Mesenchymal stem cell (in vitro differentiated cells and primary cell): ENCODE data around the gene SIRT7.

Experiments used
- DNase-seq: peaks from one replicate; pipeline ENCODE4 v3.0.0-alpha.2; 2013
- H2AFZ ChIP-seq: one replicate; pipeline ENCODE4 v1.6.1; 2013; ENCODE audit warnings: low read depth, mild to moderate bottlenecking, control low read depth, inconsistent platforms, low read length, moderate library complexity
- H2AK5ac ChIP-seq: 2 replicates; pipeline ENCODE4 v1.6.1; 2013; ENCODE audit warnings: low read length, moderate library complexity, mild to moderate bottlenecking, inconsistent platforms; ENCODE audit not compliant: severe bottlenecking
- H2BK120ac ChIP-seq: one replicate; pipeline ENCODE4 v1.6.1; 2013; ENCODE audit warnings: low read depth, mild to moderate bottlenecking, inconsistent platforms, low read length, moderate library complexity
- H2BK12ac ChIP-seq, 2 experiments: one replicate each; pipeline ENCODE4 v1.6.1; 2013; ENCODE audit warnings: inconsistent platforms in 2 of 2, low read length in 2 of 2, mild to moderate bottlenecking in 2 of 2, moderate library complexity in 2 of 2, control low read depth in 1 of 2
- H2BK15ac ChIP-seq: one replicate; pipeline ENCODE4 v1.6.1; 2013; ENCODE audit warnings: mild to moderate bottlenecking, low read depth, inconsistent platforms; ENCODE audit not compliant: poor library complexity, severe bottlenecking
- H2BK5ac ChIP-seq: 2 replicates; pipeline ENCODE4 v1.6.1; 2013; ENCODE audit warnings: low read depth, mild to moderate bottlenecking, low read length, control low read depth, inconsistent platforms; ENCODE audit not compliant: poor library complexity, severe bottlenecking
- H3K14ac ChIP-seq, 2 experiments: one replicate each; pipeline ENCODE4 v1.6.1; 2013; ENCODE audit warnings: inconsistent platforms in 2 of 2, low read length in 2 of 2, control low read depth in 1 of 2, mild to moderate bottlenecking in 1 of 2, moderate library complexity in 1 of 2
- H3K18ac ChIP-seq, 2 experiments: one replicate each; pipeline ENCODE4 v1.6.1; 2013; ENCODE audit warnings: inconsistent platforms in 2 of 2, low read length in 2 of 2, control low read depth in 1 of 2, low read depth in 1 of 2, mild to moderate bottlenecking in 1 of 2
- H3K23ac ChIP-seq, 2 experiments: one replicate each; pipeline ENCODE4 v1.6.1; 2013; ENCODE audit warnings: inconsistent platforms in 2 of 2, low read length in 2 of 2, mild to moderate bottlenecking in 2 of 2, moderate library complexity in 2 of 2, control low read depth in 1 of 2
- H3K27ac ChIP-seq: 2 replicates; pipeline ENCODE4 v1.5.1; 2013; ENCODE audit warnings: mild to moderate bottlenecking, moderate library complexity, low read length, control low read depth, inconsistent platforms; ENCODE audit not compliant: poor library complexity, severe bottlenecking
- H3K27me3 ChIP-seq, 2 experiments: 2 replicates each; pipeline versions ENCODE4 v1.6.1 to v1.7.0; 2013; ENCODE audit warnings: low read length in 2 of 2, mild to moderate bottlenecking in 2 of 2, moderate library complexity in 2 of 2, control low read depth in 1 of 2, inconsistent platforms in 1 of 2; ENCODE audit not compliant: control insufficient read depth in 1 of 2, insufficient read depth in 1 of 2
- H3K36me3 ChIP-seq, 2 experiments: 2 replicates each; pipeline versions ENCODE4 v1.6.1 to v1.7.0; 2013; ENCODE audit warnings: low read length in 2 of 2, control low read depth in 1 of 2, inconsistent platforms in 1 of 2, low read depth in 1 of 2, mild to moderate bottlenecking in 1 of 2; ENCODE audit not compliant: insufficient read depth in 2 of 2, control insufficient read depth in 1 of 2
- H3K4ac ChIP-seq, 2 experiments: one replicate each; pipeline ENCODE4 v1.6.1; 2013; ENCODE audit warnings: inconsistent platforms in 2 of 2, low read length in 2 of 2, mild to moderate bottlenecking in 2 of 2, moderate library complexity in 2 of 2, control low read depth in 1 of 2, low read depth in 1 of 2
- H3K4me1 ChIP-seq: 2 replicates; pipeline ENCODE4 v1.6.1; 2013; ENCODE audit warnings: low read depth, low read length, control low read depth; ENCODE audit not compliant: control insufficient read depth, insufficient read depth
- H3K4me2 ChIP-seq: 2 replicates; pipeline ENCODE4 v1.6.1; 2013; ENCODE audit warnings: low read length, mild to moderate bottlenecking, inconsistent platforms; ENCODE audit not compliant: poor library complexity, severe bottlenecking
- H3K4me3 ChIP-seq, 2 experiments: 2 replicates each; pipeline versions ENCODE4 v1.5.1 to v1.7.0; 2013; ENCODE audit warnings: low read length in 2 of 2, mild to moderate bottlenecking in 2 of 2, control low read depth in 1 of 2, low read depth in 1 of 2; ENCODE audit not compliant: insufficient read depth in 1 of 2
- H3K79me1 ChIP-seq: replicated peaks from 2 replicates; pipeline ENCODE4 v1.6.1; 2013; ENCODE audit warnings: mild to moderate bottlenecking, control low read depth, low read length, inconsistent platforms; ENCODE audit not compliant: poor library complexity, severe bottlenecking
- H3K9ac ChIP-seq: 2 replicates; pipeline ENCODE4 v1.7.0; 2013; ENCODE audit warnings: mild to moderate bottlenecking, low read length, moderate library complexity
- H3K9me3 ChIP-seq: 2 replicates; pipeline ENCODE4 v1.7.0; 2013; ENCODE audit warnings: mild to moderate bottlenecking, low read length; ENCODE audit not compliant: control insufficient read depth
- H4K8ac ChIP-seq: one replicate; pipeline ENCODE4 v1.6.1; 2013; ENCODE audit warnings: inconsistent platforms, mild to moderate bottlenecking, low read length, moderate library complexity
- H4K91ac ChIP-seq: one replicate; pipeline ENCODE4 v1.6.1; 2013; ENCODE audit warnings: mild to moderate bottlenecking, low read length, inconsistent platforms
- WGBS: methylation state at CpG from one replicate; pipeline ENCODE4 v1.1.7; 2013; ENCODE audit warnings: mixed read lengths; 5-methylcytosine and 5-hydroxymethylcytosine counted together

SIRT7 gene

DNA sequence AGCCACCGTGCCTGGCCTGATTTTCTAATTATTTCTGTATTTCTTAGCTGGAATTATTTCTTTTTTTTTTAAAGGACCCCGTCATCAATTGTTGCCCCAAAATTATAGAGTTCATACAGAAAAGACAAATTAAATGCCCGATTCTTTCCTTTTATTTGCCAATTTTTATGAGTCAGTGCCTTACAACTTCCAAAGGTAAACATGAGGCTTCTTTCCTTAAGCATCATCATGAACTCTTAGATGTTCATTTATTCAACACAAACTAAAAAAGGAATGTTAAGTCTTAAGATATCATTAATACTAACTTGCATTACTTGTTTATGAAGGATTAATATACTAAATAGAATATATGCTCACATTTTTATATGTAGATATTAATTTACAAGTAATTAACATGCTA is 39.7 kb downstream of the SIRT7 start:
- 96% methylated on average over 3 of the region's 3 CpGs for WGBS
- Histone ChIP-seq H2BK15ac (no peak overlapping the region), H3K9me3 (no peaks in the 10 kb centered on the region), H3K9ac (no peak overlapping the region), H3K4me2 (no peak overlapping the region), H3K27ac (no peak overlapping the region), H2BK5ac (no peak overlapping the region), H3K79me1 (peaks cover 6% of the 10 kb centered on the region), H2AK5ac (no peak overlapping the region), H2AFZ (no peak overlapping the region), H3K4ac (no peak overlapping the region), H3K18ac (no peak overlapping the region), H3K27me3 (no peaks in the 10 kb centered on the region), H3K4me3 (no peak overlapping the region), H3K23ac (no peak overlapping the region), H3K14ac (no peak overlapping the region), H4K8ac (no peak overlapping the region), H3K4me1 (peaks cover 2% of the 10 kb centered on the region), H4K91ac (no peak overlapping the region), H3K36me3 (peaks cover 27 to 39% of the 10 kb centered on the region in 2 experiments), H2BK12ac (no peak overlapping the region), H2BK120ac (no peak overlapping the region)
- no peak for DNase-seq

DNA sequence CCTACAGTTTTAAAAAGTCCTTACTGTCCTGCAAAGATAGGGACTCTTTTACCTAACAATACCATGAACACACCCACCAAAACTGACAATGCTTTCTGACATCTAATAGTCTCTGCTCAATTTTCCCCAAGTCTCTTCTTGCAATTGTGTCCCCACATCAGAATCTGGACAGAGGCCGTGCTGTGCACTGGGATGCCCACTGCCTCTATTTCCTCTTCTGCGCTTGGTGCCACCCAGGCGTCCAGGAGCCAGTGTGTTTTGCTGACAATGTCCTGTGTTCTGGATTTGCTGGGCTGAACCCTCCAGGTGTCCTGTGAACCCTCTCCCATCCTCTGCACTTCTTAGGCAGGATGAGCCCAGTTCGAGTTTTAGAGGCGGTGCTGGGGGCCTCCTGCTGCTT is 40.4 kb downstream of the SIRT7 start:
- Histone ChIP-seq H3K4me3 (no peak overlapping the region), H2AFZ (no peak overlapping the region), H3K36me3 (peaks cover 21 to 36% of the 10 kb centered on the region in 2 experiments), H3K4ac (no peak overlapping the region), H3K4me2 (no peak overlapping the region), H2BK15ac (no peak overlapping the region), H3K27me3 (no peaks in the 10 kb centered on the region), H4K91ac (no peak overlapping the region), H2BK12ac (no peak overlapping the region), H3K9me3 (no peaks in the 10 kb centered on the region), H2AK5ac (no peak overlapping the region), H3K4me1 (peaks cover 2% of the 10 kb centered on the region), H3K14ac (no peak overlapping the region), H3K79me1 (peaks cover 6% of the 10 kb centered on the region), H4K8ac (no peak overlapping the region), H3K27ac (no peak overlapping the region), H3K9ac (no peak overlapping the region), H3K23ac (no peak overlapping the region), H2BK5ac (no peak overlapping the region), H3K18ac (no peak overlapping the region), H2BK120ac (no peak overlapping the region)
- 99% methylated on average over 3 of the region's 5 CpGs for WGBS
- DNase-seq: no peak

DNA sequence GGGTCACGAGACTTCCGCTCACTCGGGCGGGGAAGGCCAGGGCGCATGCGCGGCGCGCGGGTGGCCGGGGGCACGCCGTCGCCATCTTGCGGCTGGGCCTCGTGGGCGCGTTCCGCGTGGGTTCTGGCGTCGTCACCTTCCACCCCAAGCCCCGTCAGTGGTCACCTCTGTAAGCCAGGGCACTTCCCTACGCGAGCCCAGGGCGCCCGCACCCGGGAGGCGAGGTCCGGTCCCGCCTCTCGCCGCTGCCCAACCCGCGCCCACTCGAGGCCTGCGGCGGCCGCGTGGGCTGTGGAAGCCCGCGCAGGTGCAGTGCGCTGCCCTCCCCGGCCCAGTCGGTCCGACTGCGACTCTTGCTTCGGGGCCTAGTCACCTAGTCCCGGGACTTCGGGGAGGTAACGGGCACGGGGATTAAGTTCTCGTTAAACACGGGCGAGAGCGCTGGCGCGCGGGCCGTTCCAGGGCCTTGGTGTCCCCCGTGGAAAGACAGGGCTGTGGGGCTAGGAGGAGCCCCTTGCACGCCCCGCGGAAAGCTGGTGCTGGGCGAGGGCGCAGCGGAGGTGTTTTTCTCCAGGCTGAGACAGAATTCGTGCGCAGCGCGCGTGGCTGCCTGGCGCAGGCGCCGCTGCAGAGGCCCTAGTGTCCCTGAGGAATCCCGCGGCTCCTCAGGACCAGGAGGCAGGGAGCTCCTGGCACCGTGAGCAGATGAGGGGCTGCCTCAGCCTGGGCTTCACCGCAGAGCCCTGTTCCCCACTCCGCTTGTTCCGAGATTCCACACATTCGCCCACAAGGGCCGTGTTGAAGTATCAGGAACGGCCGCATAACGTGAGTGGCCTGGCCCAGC is 46.4 kb downstream of the SIRT7 start:
- WGBS: 7% methylated on average over 78 of the region's 86 CpGs
- DNase-seq: peak; percentile 88
- H3K27me3 ChIP-seq: no peaks in the 10 kb centered on the region
- peak overlapping the region; percentile 80 to 81 for H2BK12ac ChIP-seq
- H2BK15ac ChIP-seq: peak overlapping the region; percentile 100
- peak overlapping the region; percentile 85 for H2AFZ ChIP-seq
- H4K91ac ChIP-seq: peak overlapping the region; percentile 100
- H3K9ac ChIP-seq: peak overlapping the region; percentile 91
- H3K4ac ChIP-seq: peak overlapping the region; percentile 99 to 100
- H3K79me1 ChIP-seq: peaks cover 12% of the 10 kb centered on the region
- peaks cover 45% of the 10 kb centered on the region for H3K4me1 ChIP-seq
- peak overlapping the region; percentile 100 for H3K18ac ChIP-seq
- peak overlapping the region in 1 of 2 experiments; percentile 99 for H3K14ac ChIP-seq
- H3K4me3 ChIP-seq: peak overlapping the region; percentile 83 to 88
- H3K27ac ChIP-seq: peak overlapping the region; percentile 79
- H4K8ac ChIP-seq: peak overlapping the region; percentile 100
- peaks cover 20 to 38% of the 10 kb centered on the region in 2 experiments for H3K36me3 ChIP-seq
- peak overlapping the region; percentile 79 for H2AK5ac ChIP-seq
- H2BK5ac ChIP-seq: peak overlapping the region; percentile 94
- peak overlapping the region in 1 of 2 experiments; percentile 98 for H3K23ac ChIP-seq
- H3K9me3 ChIP-seq: no peaks in the 10 kb centered on the region
- peak overlapping the region; percentile 86 for H3K4me2 ChIP-seq
- peak overlapping the region; percentile 100 for H2BK120ac ChIP-seq

DNA sequence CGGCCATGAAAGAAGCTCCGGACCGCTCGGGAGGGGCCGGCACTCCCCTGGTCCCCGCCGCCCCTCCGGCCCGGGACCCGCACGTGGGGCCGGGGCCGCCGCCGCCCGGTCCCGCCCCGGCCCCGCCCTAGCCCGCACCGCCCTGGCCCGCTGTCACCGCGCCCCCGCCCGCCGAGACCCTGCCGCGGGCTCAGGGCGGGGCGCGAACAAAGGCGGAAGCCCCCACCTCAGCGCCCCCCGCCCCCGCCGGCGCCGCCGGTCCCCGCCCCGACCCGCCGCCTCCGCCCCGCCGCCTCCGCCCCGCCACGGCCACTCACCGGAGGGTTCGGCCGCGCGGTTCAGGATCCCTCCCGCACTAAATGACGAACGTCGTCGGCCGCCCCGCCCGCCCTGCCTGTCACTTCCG is 47.0 kb downstream of the SIRT7 start, which contains the start of gene ARHGDIA:
Gene ARHGDIA, minus strand, starts transcription at position 357 of the 406 bp plus-strand sequence. CDS start 1,407 bp downstream, outside the sequence.
- no peak for DNase-seq
- peak within 1 kb of the TSS; percentile 86 for H3K4me2 ChIP-seq
- H3K27ac ChIP-seq: peak within 1 kb of the TSS; percentile 83
- peak within 1 kb of the TSS; percentile 99 to 100 for H3K4ac ChIP-seq
- H3K23ac ChIP-seq: peak within 1 kb of the TSS in 1 of 2 experiments; percentile 98
- H3K27me3 ChIP-seq: no peaks in the 10 kb centered on the region
- WGBS: under 1% methylated on average over 20 of the region's 64 CpGs
- H2BK5ac ChIP-seq: peak within 1 kb of the TSS; percentile 94
- peak within 1 kb of the TSS; percentile 92 for H3K9ac ChIP-seq
- peak within 1 kb of the TSS; percentile 77 to 99 for H3K14ac ChIP-seq
- peak within 1 kb of the TSS; percentile 83 to 88 for H3K4me3 ChIP-seq
- H4K8ac ChIP-seq: peak within 1 kb of the TSS; percentile 100
- H2BK12ac ChIP-seq: peak within 1 kb of the TSS; percentile 80 to 81
- peak within 1 kb of the TSS; percentile 79 for H2AK5ac ChIP-seq
- no peaks in the 10 kb centered on the region for H3K9me3 ChIP-seq
- peak within 1 kb of the TSS; percentile 100 for H3K18ac ChIP-seq
- peaks cover 21 to 44% of the 10 kb centered on the region in 2 experiments for H3K36me3 ChIP-seq
- H2AFZ ChIP-seq: peak within 1 kb of the TSS; percentile 85
- H2BK120ac ChIP-seq: peak within 1 kb of the TSS; percentile 100
- peak within 1 kb of the TSS; percentile 100 for H2BK15ac ChIP-seq
- peaks cover 12% of the 10 kb centered on the region for H3K79me1 ChIP-seq
- peaks cover 51% of the 10 kb centered on the region for H3K4me1 ChIP-seq
- peak within 1 kb of the TSS; percentile 100 for H4K91ac ChIP-seq
